ENCODE results near the gene LENG1.

- TF ChIP-seq EZH2 (IDR thresholded peaks at IDR 0.05; ENCODE audit: borderline replicate concordance) (no peak), EZH2phosphoT487 (IDR thresholded peaks at IDR 0.05; ENCODE audit: low read depth, severe bottlenecking, unreplicated experiment) (no peak)
- TF ChIP-seq, protein P1, sequence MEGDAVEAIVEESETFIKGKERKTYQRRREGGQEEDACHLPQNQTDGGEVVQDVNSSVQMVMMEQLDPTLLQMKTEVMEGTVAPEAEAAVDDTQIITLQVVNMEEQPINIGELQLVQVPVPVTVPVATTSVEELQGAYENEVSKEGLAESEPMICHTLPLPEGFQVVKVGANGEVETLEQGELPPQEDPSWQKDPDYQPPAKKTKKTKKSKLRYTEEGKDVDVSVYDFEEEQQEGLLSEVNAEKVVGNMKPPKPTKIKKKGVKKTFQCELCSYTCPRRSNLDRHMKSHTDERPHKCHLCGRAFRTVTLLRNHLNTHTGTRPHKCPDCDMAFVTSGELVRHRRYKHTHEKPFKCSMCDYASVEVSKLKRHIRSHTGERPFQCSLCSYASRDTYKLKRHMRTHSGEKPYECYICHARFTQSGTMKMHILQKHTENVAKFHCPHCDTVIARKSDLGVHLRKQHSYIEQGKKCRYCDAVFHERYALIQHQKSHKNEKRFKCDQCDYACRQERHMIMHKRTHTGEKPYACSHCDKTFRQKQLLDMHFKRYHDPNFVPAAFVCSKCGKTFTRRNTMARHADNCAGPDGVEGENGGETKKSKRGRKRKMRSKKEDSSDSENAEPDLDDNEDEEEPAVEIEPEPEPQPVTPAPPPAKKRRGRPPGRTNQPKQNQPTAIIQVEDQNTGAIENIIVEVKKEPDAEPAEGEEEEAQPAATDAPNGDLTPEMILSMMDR (IDR thresholded peaks at IDR 0.05; ENCODE audit: poor library complexity), result no peak
Observed at GRCh38 chr19:54152878-54153524, 6.5 kb downstream of the LENG1 start.

All from hepatocyte (in vitro differentiated cells).